Measurements from ENCODE around the gene KCNIP1. TPM values are rescaled to one million over a fixed set of nuclear protein-coding genes. Genes with fewer than 3 reads are reported as not detected.

The KCNIP1 gene
- total RNA-seq, 1 donor from 2014 or later, result not detected

DNA sequence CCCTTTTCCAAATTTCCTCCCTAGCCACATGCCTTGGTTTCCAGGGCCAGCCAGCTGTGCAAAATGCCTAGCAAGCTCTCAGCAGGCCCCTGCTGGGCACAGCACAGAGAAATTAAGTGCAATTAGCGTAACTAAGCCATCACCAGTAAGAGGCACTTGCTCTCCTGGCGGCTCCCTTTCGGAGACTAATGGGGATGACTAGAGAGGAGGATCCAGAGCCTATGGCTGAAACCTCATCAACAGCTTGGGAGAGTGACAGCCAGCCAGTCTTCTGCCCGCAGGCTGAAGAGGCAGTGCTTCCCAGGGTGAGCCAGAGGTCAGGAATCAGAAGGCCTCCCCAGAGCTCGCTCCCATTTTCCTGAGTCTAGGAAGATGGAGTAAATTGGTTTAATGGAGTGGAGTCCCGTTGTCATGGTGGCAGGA lies 108.4 kb downstream of the KCNIP1 start:
- DNase-seq (ENCODE audit: extremely low spot score in 2 of 2), result no peak
- H3K9me3 ChIP-seq, result no peaks in the 10 kb centered on the region
- H3K4me3 ChIP-seq, result no peak overlapping the region

DNA sequence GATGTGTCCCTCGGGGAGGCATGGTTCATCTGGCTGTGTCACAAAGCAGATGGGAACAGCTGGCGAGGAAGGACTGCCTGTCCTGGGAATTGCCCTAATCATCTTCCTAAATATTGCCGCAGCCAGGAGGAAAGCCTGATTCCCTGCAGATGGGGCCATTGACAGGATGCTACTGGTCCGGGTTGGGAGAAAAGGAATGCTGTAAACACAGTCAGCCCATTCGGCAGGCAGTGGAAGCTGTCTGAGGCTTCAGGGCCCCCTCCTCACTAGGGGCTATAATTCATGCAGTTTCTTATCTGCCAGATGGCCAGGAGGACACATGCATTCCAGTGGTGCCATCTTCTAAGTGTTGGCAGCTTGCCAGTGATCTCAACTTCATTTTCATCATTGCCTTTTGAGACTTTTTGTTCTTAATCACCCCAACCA lies 110.3 kb downstream of the KCNIP1 start:
- peaks cover 5% of the 10 kb centered on the region for H3K4me1 ChIP-seq
- TF ChIP-seq POLR2A (IDR thresholded peaks at IDR 0.05) (no peak), POLR2AphosphoS5 (IDR thresholded peaks at IDR 0.05; ENCODE audit: insufficient read depth in 1 of 2, low read depth in 1 of 2) (no peak)
- TF ChIP-seq, protein P1, sequence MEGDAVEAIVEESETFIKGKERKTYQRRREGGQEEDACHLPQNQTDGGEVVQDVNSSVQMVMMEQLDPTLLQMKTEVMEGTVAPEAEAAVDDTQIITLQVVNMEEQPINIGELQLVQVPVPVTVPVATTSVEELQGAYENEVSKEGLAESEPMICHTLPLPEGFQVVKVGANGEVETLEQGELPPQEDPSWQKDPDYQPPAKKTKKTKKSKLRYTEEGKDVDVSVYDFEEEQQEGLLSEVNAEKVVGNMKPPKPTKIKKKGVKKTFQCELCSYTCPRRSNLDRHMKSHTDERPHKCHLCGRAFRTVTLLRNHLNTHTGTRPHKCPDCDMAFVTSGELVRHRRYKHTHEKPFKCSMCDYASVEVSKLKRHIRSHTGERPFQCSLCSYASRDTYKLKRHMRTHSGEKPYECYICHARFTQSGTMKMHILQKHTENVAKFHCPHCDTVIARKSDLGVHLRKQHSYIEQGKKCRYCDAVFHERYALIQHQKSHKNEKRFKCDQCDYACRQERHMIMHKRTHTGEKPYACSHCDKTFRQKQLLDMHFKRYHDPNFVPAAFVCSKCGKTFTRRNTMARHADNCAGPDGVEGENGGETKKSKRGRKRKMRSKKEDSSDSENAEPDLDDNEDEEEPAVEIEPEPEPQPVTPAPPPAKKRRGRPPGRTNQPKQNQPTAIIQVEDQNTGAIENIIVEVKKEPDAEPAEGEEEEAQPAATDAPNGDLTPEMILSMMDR (IDR thresholded peaks at IDR 0.05), result no peak
- H3K9me3 ChIP-seq, result no peaks in the 10 kb centered on the region
- no peak overlapping the region for H3K4me3 ChIP-seq
- no peaks in the 10 kb centered on the region for H3K36me3 ChIP-seq
- H3K27me3 ChIP-seq, result no peaks in the 10 kb centered on the region
- intact Hi-C loops (cut with DNase I), result no loop called here
- no peak overlapping the region for H3K27ac ChIP-seq
- no peak for DNase-seq (ENCODE audit: extremely low spot score in 2 of 2)

More for the DNA sequence above, 108.4 kb downstream of the KCNIP1 start:
- TF ChIP-seq POLR2AphosphoS5 (IDR thresholded peaks at IDR 0.05; ENCODE audit: insufficient read depth in 1 of 2, low read depth in 1 of 2) (no peak), POLR2A (IDR thresholded peaks at IDR 0.05) (no peak)
- TF ChIP-seq, protein P1 (IDR thresholded peaks at IDR 0.05), result no peak
- intact Hi-C loops (cut with DNase I), result no loop called here
- H3K4me1 ChIP-seq, result peaks cover 5% of the 10 kb centered on the region
- H3K27me3 ChIP-seq, result no peaks in the 10 kb centered on the region
- H3K27ac ChIP-seq, result no peak overlapping the region
- H3K36me3 ChIP-seq, result no peaks in the 10 kb centered on the region

DNA sequence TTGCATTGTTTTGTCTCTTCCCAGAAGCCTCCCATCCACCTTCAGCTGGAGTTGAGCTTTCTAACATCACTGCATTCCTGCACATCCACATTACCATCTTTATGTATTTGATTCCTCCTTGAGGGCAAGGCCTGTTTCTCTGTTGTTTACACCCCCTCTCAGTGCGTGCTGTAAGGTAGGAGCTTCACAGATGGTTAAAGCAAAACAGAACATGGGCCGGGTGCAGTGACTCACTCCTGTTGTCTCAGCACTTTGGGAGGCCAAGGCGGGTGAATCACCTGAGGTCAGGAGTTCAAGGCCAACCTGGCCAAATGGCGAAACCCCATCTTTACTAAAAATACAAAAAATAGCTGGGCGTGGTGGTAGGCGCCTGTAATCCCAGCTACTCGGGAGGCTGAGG lies 110.9 kb downstream of the KCNIP1 start:
- intact Hi-C loops (cut with DNase I), result no loop called here
- Histone ChIP-seq H3K9me3 (no peaks in the 10 kb centered on the region), H3K4me3 (no peak overlapping the region), H3K27ac (no peak overlapping the region), H3K36me3 (no peaks in the 10 kb centered on the region), H3K27me3 (no peaks in the 10 kb centered on the region), H3K4me1 (peaks cover 5% of the 10 kb centered on the region)
- TF ChIP-seq, protein P1 (IDR thresholded peaks at IDR 0.05), result no peak
- DNase-seq (ENCODE audit: extremely low spot score in 2 of 2), result no peak

DNA sequence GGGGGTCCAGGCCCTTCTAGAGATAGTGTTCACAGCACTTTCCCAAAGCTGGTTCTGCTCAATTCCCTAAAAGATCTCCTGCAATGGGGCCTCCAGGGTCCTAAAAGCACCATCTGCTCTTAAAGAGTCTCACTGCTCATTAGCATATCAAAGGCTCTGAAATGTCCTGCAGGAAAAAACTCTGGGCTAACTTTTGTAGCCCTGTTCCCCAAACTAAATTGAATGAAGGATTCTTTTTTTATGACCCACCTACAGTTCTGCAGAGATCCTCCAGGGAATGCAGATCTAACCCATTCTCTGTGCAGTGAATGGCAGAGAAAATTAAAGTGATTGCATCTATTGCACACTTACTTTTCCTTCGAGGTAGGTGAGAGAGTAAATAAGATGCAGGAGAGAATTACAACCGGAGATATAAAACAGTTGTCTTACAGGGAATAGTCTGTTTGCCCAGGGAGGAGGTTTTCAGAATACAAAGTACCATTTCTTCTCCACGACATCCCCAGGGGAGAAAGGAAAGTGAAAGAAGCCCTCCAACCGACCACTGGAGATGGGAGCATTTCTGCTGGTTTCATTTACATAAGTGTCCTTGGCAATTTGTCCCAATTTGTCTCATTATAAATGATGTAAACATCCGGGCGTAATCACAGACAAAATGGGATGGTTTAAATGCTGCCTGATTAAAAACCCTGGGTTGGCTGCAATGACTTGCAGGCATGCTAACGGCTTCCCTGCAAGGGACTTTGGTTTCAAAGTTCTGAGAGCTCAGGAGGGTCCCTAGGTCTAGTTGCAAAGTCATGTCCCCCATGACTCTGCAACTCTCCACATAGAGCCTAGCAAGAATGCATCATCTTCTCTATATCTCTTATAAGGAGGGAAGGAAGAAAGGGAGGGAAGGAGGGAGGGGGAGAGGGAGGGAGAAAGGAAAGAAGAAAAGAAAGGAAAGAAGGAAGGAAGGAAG lies 114.0 kb downstream of the KCNIP1 start:
- no peaks in the 10 kb centered on the region for H3K9me3 ChIP-seq
- DNase-seq (ENCODE audit: extremely low spot score in 2 of 2), result no peak
- H3K27ac ChIP-seq, result no peak overlapping the region
- peaks cover 5% of the 10 kb centered on the region for H3K4me1 ChIP-seq
- intact Hi-C loops (cut with DNase I), result no loop called here
- H3K4me3 ChIP-seq, result no peak overlapping the region
- H3K27me3 ChIP-seq, result no peaks in the 10 kb centered on the region
- no peak for TF ChIP-seq POLR2A (IDR thresholded peaks at IDR 0.05)
- TF ChIP-seq, protein P1 (IDR thresholded peaks at IDR 0.05), result no peak
- H3K36me3 ChIP-seq, result no peaks in the 10 kb centered on the region

DNA sequence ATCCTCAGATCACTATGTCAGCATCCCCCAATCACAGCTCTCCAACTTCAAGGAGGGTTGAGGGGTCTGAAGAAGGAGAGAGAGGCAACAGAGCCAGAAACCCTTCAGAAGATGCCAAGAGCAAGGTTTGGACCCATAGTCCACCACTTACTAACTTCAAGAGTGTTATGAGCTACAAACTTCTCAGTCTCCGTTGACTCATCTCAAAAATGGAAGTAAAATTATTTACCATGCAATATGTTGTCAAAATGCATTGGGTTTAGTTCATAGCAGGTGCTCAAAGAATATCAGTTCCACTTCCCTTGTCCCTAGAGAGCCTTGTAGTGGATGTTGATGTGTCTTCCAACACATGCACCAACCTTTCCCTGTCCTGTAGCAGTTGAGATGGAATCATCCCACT lies 116.0 kb downstream of the KCNIP1 start:
- no peak for DNase-seq (ENCODE audit: extremely low spot score in 2 of 2)
- Histone ChIP-seq H3K27me3 (no peaks in the 10 kb centered on the region), H3K4me3 (no peak overlapping the region), H3K4me1 (no peaks in the 10 kb centered on the region), H3K36me3 (no peaks in the 10 kb centered on the region), H3K27ac (no peak overlapping the region), H3K9me3 (no peaks in the 10 kb centered on the region)
- intact Hi-C loops (cut with DNase I), result no loop called here
- TF ChIP-seq POLR2AphosphoS5 (IDR thresholded peaks at IDR 0.05; ENCODE audit: insufficient read depth in 1 of 2, low read depth in 1 of 2) (no peak), POLR2A (IDR thresholded peaks at IDR 0.05) (no peak)
- TF ChIP-seq, protein P1 (IDR thresholded peaks at IDR 0.05), result no peak
